ENCODE results near the gene TBXA2R.

DNA sequence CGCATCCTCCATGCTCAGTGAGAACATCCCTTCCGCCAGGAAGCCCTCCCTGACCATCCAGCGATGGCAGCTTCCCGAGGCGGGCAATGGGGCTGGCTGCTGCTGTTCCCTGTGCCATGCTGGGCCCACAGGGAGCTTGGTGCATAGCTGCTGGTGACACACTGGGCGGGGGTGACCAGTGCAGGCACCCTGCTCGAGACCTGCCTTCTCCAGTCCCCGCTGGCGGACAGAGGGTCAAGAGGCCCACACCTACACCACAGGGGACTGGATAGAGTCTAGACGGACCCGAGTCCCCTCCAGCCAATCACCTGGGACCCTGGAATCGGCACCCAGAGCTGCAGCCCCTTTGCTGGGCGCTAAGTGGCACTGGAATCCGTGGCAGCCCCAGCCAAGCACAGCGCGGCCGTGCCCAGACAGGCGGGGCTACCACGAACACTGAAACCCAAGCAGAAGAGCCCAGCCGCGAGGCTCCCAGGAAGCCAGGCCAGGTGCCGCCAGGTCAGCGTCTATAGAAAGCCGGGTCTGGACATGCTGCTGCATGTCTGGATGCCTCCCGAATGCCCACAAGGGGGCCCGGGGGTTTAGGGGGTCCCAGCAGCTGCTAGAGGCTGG is 9.0 kb upstream of the TBXA2R start:
- TF ChIP-seq, protein P1, sequence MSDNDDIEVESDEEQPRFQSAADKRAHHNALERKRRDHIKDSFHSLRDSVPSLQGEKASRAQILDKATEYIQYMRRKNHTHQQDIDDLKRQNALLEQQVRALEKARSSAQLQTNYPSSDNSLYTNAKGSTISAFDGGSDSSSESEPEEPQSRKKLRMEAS (IDR thresholded peaks at IDR 0.05): no peak
- TF ChIP-seq TAF1 (IDR thresholded peaks at IDR 0.05; ENCODE audit: low read depth): no peak
- TF ChIP-seq EP300 (IDR thresholded peaks at IDR 0.05; ENCODE audit: borderline replicate concordance): no peak
- no peak for TF ChIP-seq CEBPB (IDR thresholded peaks at IDR 0.05)
- TF ChIP-seq EGR1 (IDR thresholded peaks at IDR 0.05): no peak
- TF ChIP-seq YY1 (IDR thresholded peaks at IDR 0.05; ENCODE audit: low read depth): no peak
- no peak for TF ChIP-seq NFIC (IDR thresholded peaks at IDR 0.05)
- TF ChIP-seq RAD21 (IDR thresholded peaks at IDR 0.05; ENCODE audit: low read depth): no peak
- TF ChIP-seq, protein P2, sequence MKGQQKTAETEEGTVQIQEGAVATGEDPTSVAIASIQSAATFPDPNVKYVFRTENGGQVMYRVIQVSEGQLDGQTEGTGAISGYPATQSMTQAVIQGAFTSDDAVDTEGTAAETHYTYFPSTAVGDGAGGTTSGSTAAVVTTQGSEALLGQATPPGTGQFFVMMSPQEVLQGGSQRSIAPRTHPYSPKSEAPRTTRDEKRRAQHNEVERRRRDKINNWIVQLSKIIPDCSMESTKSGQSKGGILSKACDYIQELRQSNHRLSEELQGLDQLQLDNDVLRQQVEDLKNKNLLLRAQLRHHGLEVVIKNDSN (IDR thresholded peaks at IDR 0.05): no peak
- TF ChIP-seq, protein P3, sequence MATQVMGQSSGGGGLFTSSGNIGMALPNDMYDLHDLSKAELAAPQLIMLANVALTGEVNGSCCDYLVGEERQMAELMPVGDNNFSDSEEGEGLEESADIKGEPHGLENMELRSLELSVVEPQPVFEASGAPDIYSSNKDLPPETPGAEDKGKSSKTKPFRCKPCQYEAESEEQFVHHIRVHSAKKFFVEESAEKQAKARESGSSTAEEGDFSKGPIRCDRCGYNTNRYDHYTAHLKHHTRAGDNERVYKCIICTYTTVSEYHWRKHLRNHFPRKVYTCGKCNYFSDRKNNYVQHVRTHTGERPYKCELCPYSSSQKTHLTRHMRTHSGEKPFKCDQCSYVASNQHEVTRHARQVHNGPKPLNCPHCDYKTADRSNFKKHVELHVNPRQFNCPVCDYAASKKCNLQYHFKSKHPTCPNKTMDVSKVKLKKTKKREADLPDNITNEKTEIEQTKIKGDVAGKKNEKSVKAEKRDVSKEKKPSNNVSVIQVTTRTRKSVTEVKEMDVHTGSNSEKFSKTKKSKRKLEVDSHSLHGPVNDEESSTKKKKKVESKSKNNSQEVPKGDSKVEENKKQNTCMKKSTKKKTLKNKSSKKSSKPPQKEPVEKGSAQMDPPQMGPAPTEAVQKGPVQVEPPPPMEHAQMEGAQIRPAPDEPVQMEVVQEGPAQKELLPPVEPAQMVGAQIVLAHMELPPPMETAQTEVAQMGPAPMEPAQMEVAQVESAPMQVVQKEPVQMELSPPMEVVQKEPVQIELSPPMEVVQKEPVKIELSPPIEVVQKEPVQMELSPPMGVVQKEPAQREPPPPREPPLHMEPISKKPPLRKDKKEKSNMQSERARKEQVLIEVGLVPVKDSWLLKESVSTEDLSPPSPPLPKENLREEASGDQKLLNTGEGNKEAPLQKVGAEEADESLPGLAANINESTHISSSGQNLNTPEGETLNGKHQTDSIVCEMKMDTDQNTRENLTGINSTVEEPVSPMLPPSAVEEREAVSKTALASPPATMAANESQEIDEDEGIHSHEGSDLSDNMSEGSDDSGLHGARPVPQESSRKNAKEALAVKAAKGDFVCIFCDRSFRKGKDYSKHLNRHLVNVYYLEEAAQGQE (IDR thresholded peaks at IDR 0.05; ENCODE audit: low read depth): no peak
- TF ChIP-seq TCF12 (IDR thresholded peaks at IDR 0.05; ENCODE audit: low read depth): no peak

Data from Ishikawa (cell line).